NCI-H146 treated with DMSO at 0.1 percent for 48 hours (cell line): ENCODE results near the gene CDC42EP3.

Source experiments
- DNase-seq: peaks from one replicate; lab custom pipeline; 2025; ENCODE audit not compliant: unreplicated experiment; lab: John Stamatoyannopoulos, UW

CDC42EP3 gene

GRCh38 chr2:37619959-37620300 lies 51.5 kb downstream of the CDC42EP3 start:
- no peak for DNase-seq

GRCh38 chr2:37619230-37619958 lies 52.0 kb downstream of the CDC42EP3 start:
- no peak for DNase-seq

- peak; percentile 28 for DNase-seq
Observed at GRCh38 chr2:37618326-37618725, 53.1 kb downstream of the CDC42EP3 start.

- peak; percentile 91 for DNase-seq
Observed at GRCh38 chr2:37617119-37617892, 54.1 kb downstream of the CDC42EP3 start.

GRCh38 chr2:37616677-37617005 lies 54.8 kb downstream of the CDC42EP3 start:
- peak; percentile 35 for DNase-seq

- DNase-seq, result no peak
Observed at GRCh38 chr2:37615804-37616676, 55.4 kb downstream of the CDC42EP3 start.

- DNase-seq, result no peak
Observed at GRCh38 chr2:37614061-37614738, 57.2 kb downstream of the CDC42EP3 start.

- DNase-seq, result no peak
Observed at GRCh38 chr2:37612382-37612781, 59.1 kb downstream of the CDC42EP3 start.

- no peak for DNase-seq
Observed at GRCh38 chr2:37610638-37611289, 60.7 kb downstream of the CDC42EP3 start.

- no peak for DNase-seq
Observed at GRCh38 chr2:37609782-37610181, 61.7 kb downstream of the CDC42EP3 start.

- no peak for DNase-seq
Observed at GRCh38 chr2:37604716-37605115, 66.7 kb downstream of the CDC42EP3 start.

- no peak for DNase-seq
Observed at GRCh38 chr2:37602702-37603101, 68.7 kb downstream of the CDC42EP3 start.

GRCh38 chr2:37602040-37602439 lies 69.4 kb downstream of the CDC42EP3 start:
- DNase-seq, result no peak

GRCh38 chr2:37601569-37601968 lies 69.9 kb downstream of the CDC42EP3 start:
- DNase-seq, result no peak

- no peak for DNase-seq
Observed at GRCh38 chr2:37600735-37601134, 70.7 kb downstream of the CDC42EP3 start.

GRCh38 chr2:37599688-37600525 lies 71.5 kb downstream of the CDC42EP3 start:
- no peak for DNase-seq

- no peak for DNase-seq
Observed at GRCh38 chr2:37593694-37594093, 77.7 kb downstream of the CDC42EP3 start.

GRCh38 chr2:37593024-37593423 lies 78.4 kb downstream of the CDC42EP3 start:
- no peak for DNase-seq
